ENCODE results near the gene CD274.
"Not testable (repeated sequence)": the region's sequence is repeated elsewhere in the genome, so short reads cannot be mapped to it uniquely, and the experiment has no call there.

Gene CD274

DNA sequence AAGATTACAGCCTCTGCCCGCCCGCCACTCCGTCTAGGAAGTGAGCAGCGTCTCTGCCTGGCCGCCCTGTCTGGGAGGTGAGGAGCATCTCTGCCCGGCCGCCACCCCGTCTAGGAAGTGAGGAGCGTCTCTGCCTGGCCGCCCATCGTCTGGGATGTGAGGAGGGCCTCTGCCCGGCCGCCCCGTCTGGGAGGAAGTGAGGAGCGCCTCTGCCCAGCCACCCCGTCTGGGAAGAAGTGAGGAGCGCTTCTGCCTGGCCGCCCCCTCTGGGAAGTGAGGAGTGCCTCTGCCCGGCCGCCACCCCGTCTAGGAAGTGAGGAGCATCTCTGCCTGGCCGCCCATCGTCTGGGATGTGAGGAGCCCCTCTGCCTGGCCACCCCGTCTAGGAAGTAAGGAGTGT is 17.5 kb upstream of the CD274 start:
- H3K4me3 Mint-ChIP-seq; H3K9me3 Mint-ChIP-seq; H3K27me3 Mint-ChIP-seq (ENCODE audit: low read depth); H3K27ac Mint-ChIP-seq: not testable (repeated sequence)
- Mint-ChIP-seq H3K4me1 (ENCODE audit: low read depth) (peaks cover 23% of the 10 kb centered on the region), H3K36me3 (ENCODE audit: low read depth) (peaks cover 41% of the 10 kb centered on the region)

DNA sequence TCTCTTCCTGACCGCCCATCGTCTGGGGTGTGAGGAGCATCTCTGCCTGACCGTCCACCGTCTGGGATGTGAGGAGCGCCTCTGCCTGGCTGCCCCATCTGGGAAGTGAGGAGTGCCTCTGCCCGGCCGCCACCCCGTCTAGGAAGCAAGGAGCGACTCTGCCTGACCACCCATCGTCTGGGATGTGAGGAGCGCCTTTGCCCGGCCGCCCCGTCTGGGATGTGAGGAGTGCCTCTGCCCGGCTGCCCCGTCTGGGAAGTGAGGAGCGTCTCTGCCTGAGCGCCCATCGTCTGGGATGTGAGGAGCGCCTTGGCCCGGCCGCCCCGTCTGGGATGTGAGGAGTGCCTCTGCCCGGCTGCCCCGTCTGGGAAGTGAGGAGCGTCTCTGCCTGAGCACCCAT is 17.0 kb upstream of the CD274 start:
- not testable (repeated sequence) for H3K27me3 Mint-ChIP-seq (ENCODE audit: low read depth); H3K27ac Mint-ChIP-seq; H3K4me3 Mint-ChIP-seq; H3K9me3 Mint-ChIP-seq
- peaks cover 41% of the 10 kb centered on the region for H3K36me3 Mint-ChIP-seq (ENCODE audit: low read depth)
- peaks cover 27% of the 10 kb centered on the region for H3K4me1 Mint-ChIP-seq (ENCODE audit: low read depth)

DNA sequence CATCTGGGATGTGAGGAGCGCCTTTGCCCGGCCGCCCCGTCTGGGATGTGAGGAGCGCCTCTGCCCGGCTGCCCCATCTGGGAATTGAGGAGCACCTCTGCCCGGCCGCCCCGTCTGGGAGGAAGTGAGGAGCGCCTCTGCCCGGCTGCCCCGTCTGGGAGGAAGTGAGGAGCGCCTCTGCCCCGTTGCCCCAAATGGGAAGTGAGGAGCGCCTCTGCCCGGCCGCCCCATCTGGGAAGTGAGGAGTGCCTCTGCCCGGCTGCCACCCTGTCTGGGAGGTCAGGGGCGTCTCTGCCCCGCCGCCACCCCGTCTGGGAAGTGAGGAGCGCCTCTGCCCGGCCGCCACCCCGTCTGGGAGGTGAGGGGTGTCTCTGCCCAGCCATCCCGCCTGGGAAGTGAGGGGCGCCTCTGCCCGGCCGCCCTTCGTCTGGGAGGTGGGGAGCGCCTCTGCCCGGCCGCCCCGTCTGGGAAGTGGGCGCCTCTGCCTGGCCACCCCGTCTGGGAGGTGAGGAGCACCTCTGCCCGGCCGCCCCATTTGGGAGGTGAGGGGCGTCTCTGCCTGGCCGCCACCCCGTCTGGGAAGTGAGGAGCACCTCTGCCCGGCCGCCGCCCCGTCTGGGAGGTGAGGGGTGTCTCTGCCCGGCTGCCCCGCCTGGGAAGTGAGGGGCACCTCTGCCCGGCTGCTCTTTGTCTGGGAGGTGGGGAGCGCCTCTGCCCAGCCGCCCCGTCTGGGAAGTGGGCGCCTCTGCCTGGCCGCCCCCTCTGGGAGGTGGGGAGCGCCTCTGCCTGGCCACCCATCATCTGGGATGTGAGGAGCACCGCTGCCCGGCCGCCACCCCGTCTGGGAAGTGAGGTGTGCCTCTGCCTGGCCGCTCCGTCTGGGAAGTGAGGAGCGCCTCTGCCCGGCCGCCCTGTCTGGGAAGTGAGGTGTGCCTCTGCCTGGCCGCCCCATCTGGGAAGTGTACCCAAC is 16.2 kb upstream of the CD274 start:
- H3K4me3 Mint-ChIP-seq; H3K27me3 Mint-ChIP-seq (ENCODE audit: low read depth); H3K27ac Mint-ChIP-seq; H3K9me3 Mint-ChIP-seq: not testable (repeated sequence)
- H3K4me1 Mint-ChIP-seq (ENCODE audit: low read depth) = peaks cover 34% of the 10 kb centered on the region
- peaks cover 41% of the 10 kb centered on the region for H3K36me3 Mint-ChIP-seq (ENCODE audit: low read depth)

DNA sequence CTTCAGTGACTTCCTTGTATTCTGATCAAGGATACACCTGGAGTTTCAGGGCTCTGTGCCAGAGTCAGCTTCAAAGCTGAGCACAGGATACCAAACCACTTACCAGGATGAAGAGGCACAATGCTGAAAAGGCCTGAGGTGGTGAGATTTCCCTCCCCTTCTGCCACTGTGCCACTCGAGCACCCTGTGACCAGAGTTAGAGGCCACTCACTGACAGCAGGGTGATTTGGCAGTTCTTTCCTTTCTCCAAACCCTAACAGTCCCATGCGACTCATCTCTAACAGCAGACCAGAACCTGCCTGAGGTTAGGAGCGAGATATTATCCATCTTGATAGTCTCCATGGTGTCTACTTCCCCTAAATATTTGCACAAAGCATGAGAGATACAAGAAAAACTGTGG is 14.4 kb upstream of the CD274 start:
- Mint-ChIP-seq H3K4me1 (ENCODE audit: low read depth) (peaks cover 34% of the 10 kb centered on the region), H3K27me3 (ENCODE audit: low read depth) (no peaks in the 10 kb centered on the region), H3K27ac (peak overlapping the region; percentile 59), H3K36me3 (ENCODE audit: low read depth) (peaks cover 34% of the 10 kb centered on the region), H3K9me3 (peaks cover 4% of the 10 kb centered on the region), H3K4me3 (peak overlapping the region; percentile 93)

DNA sequence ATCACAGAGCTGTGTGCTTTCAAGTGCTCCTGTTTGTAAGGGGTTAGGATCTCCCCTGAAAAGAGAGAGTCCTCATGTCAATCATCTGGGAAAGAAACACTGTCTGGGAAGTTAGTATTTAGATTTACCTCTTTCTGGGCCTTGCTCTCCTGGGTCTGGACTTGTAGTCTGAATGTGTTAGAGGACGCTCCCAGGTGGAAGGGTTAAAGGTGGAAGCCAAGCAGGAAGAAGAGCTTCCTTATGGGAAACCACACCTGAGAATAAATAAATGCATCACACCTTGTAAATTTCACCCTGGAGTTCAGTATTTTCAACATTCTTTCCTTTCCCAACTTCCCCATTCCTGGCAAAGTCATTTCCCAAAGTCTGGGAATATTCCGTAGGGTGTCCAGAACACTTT is 13.9 kb upstream of the CD274 start:
- peaks cover 34% of the 10 kb centered on the region for H3K4me1 Mint-ChIP-seq (ENCODE audit: low read depth)
- H3K4me3 Mint-ChIP-seq = peak overlapping the region; percentile 93
- H3K27me3 Mint-ChIP-seq (ENCODE audit: low read depth) = no peaks in the 10 kb centered on the region
- H3K36me3 Mint-ChIP-seq (ENCODE audit: low read depth) = peaks cover 31% of the 10 kb centered on the region
- peak overlapping the region; percentile 99 for H3K27ac Mint-ChIP-seq
- peaks cover 4% of the 10 kb centered on the region for H3K9me3 Mint-ChIP-seq

DNA sequence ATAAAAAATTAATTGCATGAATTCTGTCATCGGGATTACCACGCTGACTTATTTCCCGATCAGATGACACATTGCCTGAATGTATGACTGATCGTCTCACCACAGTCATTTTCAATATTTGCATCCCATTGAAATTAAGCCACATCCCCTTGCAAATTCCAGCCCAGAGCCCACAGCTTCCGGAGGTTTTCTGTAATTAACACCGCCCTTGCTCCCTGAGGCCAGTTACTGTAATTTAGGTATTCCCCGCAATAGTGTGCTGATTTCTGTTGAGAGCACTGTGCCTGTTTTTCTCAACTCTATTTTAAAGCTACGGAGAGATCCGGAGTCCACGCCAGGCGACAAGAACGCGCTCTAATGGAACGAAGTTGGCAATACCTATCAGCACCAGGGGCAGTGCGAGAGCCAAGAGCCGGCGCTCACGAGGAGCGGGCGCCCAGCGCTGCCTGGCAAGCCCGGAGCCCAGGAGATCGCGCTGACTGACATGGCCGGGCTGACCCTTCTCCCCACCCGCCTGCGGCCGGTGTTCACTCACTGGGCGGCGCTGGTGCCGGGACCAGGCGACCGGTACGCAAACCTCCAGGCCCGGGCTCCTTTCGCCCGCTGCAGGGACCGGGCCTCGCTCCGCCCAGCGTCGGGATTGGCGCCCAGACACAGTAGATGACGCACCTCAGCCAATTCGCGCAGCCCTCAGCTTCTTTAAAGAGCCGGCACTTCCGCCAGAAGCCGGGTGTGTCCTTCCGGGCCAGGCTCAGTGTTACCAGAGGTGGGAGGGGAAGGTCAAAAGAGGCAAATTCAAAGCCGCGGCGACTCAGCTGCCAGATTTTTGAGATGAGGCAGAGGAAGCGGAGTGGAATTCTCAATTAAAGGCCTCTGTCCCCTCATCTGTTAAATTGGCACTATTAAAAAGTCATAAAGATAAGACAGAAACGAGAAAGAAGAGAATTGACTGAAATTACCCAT is 12.8 kb upstream of the CD274 start, which contains the start of gene PLGRKT:
PLGRKT (minus strand) TSS at position 672 of the 963 bp plus-strand sequence. CDS start 5,948 bp downstream, outside the sequence.
- H3K9me3 Mint-ChIP-seq = peaks cover 4% of the 10 kb centered on the region
- H3K36me3 Mint-ChIP-seq (ENCODE audit: low read depth) = peaks cover 25% of the 10 kb centered on the region
- no peaks in the 10 kb centered on the region for H3K27me3 Mint-ChIP-seq (ENCODE audit: low read depth)
- peak within 1 kb of the TSS; percentile 99 for H3K27ac Mint-ChIP-seq
- peaks cover 32% of the 10 kb centered on the region for H3K4me1 Mint-ChIP-seq (ENCODE audit: low read depth)
- H3K4me3 Mint-ChIP-seq = peak within 1 kb of the TSS; percentile 93

DNA sequence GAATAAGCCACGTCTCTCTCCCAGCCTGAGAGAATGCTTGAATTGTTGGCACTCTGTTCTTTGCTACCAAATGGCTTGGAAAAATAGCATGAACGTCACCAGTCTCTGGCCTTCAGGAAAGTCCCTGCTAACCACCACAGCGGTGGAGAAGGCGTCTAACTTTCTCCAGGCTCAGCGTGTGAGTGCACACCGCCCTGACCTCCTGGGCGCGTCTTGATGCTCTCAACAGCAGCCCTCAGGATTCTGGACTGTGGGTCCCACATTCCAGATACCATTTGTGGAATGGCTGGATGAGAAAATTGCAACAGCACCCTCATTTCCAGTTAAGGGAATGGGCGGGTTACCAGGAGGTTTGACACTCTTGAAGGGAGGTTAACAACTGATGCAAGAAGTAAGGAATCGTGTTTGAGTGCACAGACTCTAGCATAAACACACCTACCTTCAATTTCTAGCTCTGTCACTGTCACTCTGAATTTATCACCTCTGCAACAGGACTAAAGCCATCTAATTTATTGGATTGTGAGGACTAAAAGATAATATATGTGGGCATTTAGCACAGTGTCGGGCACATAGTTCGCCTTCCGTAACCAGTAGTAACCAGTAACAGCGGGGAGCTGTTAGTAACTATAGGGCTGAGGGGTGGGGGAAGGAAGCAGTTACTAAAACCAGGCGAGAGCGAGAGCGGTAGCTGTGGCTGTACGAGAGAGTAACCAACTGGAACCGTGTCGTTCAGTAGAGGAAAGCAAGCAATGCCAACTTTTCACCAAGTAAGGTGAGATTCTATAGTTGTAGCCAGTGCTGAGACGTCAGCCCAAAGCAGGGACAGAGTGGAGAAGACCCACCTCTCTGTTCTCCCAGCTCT is 11.8 kb upstream of the CD274 start:
- Mint-ChIP-seq H3K36me3 (ENCODE audit: low read depth) (peaks cover 22% of the 10 kb centered on the region), H3K9me3 (peaks cover 4% of the 10 kb centered on the region), H3K4me1 (ENCODE audit: low read depth) (peaks cover 32% of the 10 kb centered on the region), H3K27me3 (ENCODE audit: low read depth) (no peaks in the 10 kb centered on the region), H3K27ac (peak overlapping the region; percentile 99), H3K4me3 (peak overlapping the region; percentile 93)

DNA sequence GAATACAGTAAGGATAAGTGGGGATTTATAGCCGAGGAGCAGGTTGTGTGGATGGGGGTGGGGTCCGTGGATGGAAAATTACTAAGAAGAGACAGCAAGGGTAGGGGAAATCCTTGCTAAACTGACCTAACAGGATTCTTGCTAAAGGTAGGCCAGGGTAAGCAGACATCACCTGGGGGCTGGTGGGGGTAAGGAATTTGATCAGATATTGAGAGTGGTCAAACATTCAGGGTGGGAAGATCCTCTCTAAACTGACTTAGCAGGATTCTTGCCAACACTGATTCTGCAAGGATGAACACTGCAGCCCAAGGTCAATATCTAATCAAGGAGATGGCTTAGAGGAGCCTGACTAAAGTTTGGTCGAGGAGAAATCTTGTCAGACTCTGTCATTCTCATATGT is 9.9 kb upstream of the CD274 start:
- Mint-ChIP-seq H3K4me3 (no peak overlapping the region), H3K4me1 (ENCODE audit: low read depth) (peaks cover 35% of the 10 kb centered on the region), H3K9me3 (peaks cover 5% of the 10 kb centered on the region), H3K27ac (no peak overlapping the region), H3K36me3 (ENCODE audit: low read depth) (peaks cover 14% of the 10 kb centered on the region), H3K27me3 (ENCODE audit: low read depth) (no peaks in the 10 kb centered on the region)

DNA sequence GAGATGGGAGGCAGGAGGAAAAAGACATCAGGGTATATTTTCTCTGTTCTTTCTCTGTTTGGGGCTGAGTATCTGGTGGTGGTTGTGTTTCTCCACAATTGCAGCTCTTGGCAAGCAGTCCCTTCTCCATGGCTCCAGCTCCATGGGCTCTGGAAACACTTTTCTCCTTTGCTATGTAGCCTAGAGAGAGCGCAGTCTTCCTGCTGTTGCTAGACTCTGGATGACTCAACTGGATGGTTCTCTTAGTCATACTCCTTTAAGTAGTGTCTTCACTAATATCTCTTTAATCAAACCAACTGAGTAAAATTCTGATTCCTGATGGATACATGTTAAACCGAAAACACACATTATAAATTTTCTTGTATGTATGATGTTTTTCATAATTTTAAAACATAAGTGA is 9.3 kb upstream of the CD274 start:
- peaks cover 4% of the 10 kb centered on the region for H3K9me3 Mint-ChIP-seq
- H3K4me3 Mint-ChIP-seq = no peak overlapping the region
- peaks cover 11% of the 10 kb centered on the region for H3K36me3 Mint-ChIP-seq (ENCODE audit: low read depth)
- peaks cover 31% of the 10 kb centered on the region for H3K4me1 Mint-ChIP-seq (ENCODE audit: low read depth)
- no peaks in the 10 kb centered on the region for H3K27me3 Mint-ChIP-seq (ENCODE audit: low read depth)
- no peak overlapping the region for H3K27ac Mint-ChIP-seq

DNA sequence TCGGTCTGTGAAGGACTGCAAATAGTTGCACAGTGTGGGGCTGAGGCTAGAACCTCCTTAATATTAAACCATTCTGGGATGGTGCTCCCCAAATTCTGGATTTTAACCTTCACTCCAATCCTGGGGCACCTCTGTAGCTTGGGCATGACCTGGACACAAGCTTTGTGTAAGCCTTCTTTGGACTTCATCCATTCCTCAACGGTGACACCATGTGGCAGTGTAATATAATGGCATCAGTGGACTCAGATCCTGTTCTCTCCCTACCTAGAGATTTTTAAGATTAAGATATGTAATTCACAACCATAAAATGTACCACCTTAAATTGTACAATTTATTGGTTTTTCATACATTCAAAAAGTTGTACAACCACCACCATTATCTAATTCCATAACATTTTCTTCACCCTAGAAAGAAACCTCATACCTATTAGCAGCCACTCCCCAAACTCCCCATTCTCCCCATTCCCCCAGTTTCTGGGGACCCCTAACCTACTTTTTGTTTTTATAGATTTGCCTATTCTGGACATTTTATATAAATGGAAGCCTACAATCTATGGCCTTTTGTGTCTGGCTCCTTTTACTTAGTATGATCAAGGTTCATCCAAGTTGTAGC is 7.8 kb upstream of the CD274 start:
- no peaks in the 10 kb centered on the region for H3K36me3 Mint-ChIP-seq (ENCODE audit: low read depth)
- H3K27me3 Mint-ChIP-seq (ENCODE audit: low read depth) = no peaks in the 10 kb centered on the region
- H3K9me3 Mint-ChIP-seq = peaks cover 4% of the 10 kb centered on the region
- H3K4me1 Mint-ChIP-seq (ENCODE audit: low read depth) = peaks cover 31% of the 10 kb centered on the region
- H3K27ac Mint-ChIP-seq = no peak overlapping the region
- H3K4me3 Mint-ChIP-seq = no peak overlapping the region

DNA sequence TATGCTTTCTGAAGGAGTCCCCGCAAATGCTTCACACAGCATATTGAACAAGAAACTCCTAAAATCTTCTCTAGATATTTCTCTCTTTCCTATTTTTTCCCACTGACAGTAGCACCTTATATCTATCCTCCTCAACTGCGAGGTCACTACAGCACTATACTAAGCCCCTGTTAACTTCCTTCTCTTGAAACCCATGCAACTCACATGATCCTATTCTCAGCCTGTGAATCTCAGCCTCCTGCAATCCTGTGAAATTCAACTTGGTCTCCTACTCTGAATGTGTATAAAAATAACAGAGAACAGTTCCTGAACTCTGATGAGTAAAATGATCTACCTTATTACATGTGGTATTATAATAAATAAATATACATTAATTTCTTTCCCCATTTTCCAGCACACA is 6.5 kb upstream of the CD274 start:
- peaks cover 32% of the 10 kb centered on the region for H3K4me1 Mint-ChIP-seq (ENCODE audit: low read depth)
- no peaks in the 10 kb centered on the region for H3K36me3 Mint-ChIP-seq (ENCODE audit: low read depth)
- H3K9me3 Mint-ChIP-seq = peaks cover 4% of the 10 kb centered on the region
- H3K4me3 Mint-ChIP-seq = no peak overlapping the region
- H3K27me3 Mint-ChIP-seq (ENCODE audit: low read depth) = no peaks in the 10 kb centered on the region
- H3K27ac Mint-ChIP-seq = no peak overlapping the region

DNA sequence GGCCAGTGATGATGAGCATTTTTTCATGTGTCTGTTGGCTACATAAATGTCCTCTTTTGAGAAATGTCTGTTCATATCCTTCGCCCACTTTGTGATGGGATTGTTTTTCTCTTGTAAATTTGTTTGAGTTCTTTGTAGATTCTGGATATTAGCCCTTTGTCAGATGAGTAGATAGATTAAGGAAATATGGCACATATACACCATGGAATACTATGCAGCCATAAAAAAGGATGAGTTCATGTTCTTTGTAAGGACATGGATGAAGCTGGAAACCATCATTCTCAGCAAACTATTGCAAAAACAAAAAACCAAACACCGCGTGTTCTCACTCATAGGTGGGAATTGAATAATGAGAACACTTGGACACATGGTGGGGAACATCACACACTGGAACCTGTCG is 5.2 kb upstream of the CD274 start:
- H3K27ac Mint-ChIP-seq; H3K9me3 Mint-ChIP-seq; H3K27me3 Mint-ChIP-seq (ENCODE audit: low read depth); H3K4me3 Mint-ChIP-seq; H3K36me3 Mint-ChIP-seq (ENCODE audit: low read depth): not testable (repeated sequence)
- H3K4me1 Mint-ChIP-seq (ENCODE audit: low read depth) = peaks cover 35% of the 10 kb centered on the region

DNA sequence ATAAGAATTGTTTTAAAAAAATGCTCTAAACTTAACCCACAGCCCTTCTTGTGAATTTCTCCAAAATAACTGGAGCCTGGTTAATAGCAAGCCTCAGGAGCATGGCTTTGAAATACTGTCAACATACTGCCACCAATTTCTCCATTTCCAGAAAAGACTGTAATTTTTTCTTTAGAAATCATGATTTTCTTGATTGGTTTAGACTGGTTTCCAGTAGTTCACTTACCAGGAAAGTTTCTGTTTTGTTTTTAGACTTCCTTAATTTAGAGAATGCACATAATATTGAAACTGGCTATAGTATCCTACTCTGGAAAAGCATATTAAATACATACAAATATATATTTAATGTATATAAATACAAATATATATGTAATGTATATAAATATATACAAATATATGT is 4.5 kb upstream of the CD274 start:
- Mint-ChIP-seq H3K9me3 (peaks cover 4% of the 10 kb centered on the region), H3K27me3 (ENCODE audit: low read depth) (no peaks in the 10 kb centered on the region), H3K27ac (no peak overlapping the region), H3K4me1 (ENCODE audit: low read depth) (peaks cover 36% of the 10 kb centered on the region), H3K4me3 (no peak overlapping the region), H3K36me3 (ENCODE audit: low read depth) (no peaks in the 10 kb centered on the region)

Data from T-helper 1 cell treated with Interleukin-12 subunit alpha and Interleukin-12 subunit beta and Interleukin-4 antibody, amounts not matched to agents 30 μg/mL and 1 μg/mL, for 36 hours (primary cell).